Endothelial cell of umbilical vein (primary cell): ENCODE measurements around the gene SERF2. TPM values are rescaled to one million over a fixed set of nuclear protein-coding genes. Genes with fewer than 3 reads are reported as not detected.
A peak's percentile ranks its signal among the peaks of the same experiment; 100 is the strongest.
"Not testable (repeated sequence)": the region's sequence is repeated elsewhere in the genome, so short reads cannot be mapped to it uniquely, and the experiment has no call there.

Experiments
- BruUV-seq: library from RNA; stranded (reverse); fragments of 400-500 nt; replicated peaks from 2 replicates; lab custom pipeline; 2021; lab: Mats Ljungman, UMichigan
- CTCF ChIA-PET: fragments of 300-600, 350-600 bp; sonication (Branson Sonifier 250); formaldehyde crosslinking; loops from one replicate; lab custom pipeline; 2021; ENCODE audit warnings: antibody characterized with exemption, inconsistent platforms; lab: Charles Lee
- POLR2A ChIA-PET: fragments of 300-600, 350-600 bp; sonication (Branson Sonifier 250); formaldehyde crosslinking; loops from one replicate; lab custom pipeline; 2021; ENCODE audit warnings: antibody characterized with exemption, inconsistent platforms; lab: Charles Lee
- DNase-seq: peaks from one replicate; pipeline ENCODE4 v3.0.0-alpha.2; 2011; ENCODE audit warnings: low read depth, low spot score
- FAIRE-seq: peaks from 2 replicates; lab custom pipeline; 2011; peaks lifted over from hg19 to GRCh38; lab: Jason Lieb, UNC
- H2AFZ ChIP-seq: 2 replicates; pipeline ENCODE4 v1.6.0; 2012; ENCODE audit warnings: low read depth, low read length, control low read depth, inconsistent platforms
- H3K27ac ChIP-seq: 2 replicates; pipeline ENCODE4 v1.5.1; 2011; ENCODE audit warnings: low read depth, mild to moderate bottlenecking, control low read depth, low read length, moderate library complexity; ENCODE audit not compliant: insufficient read depth
- H3K27me3 ChIP-seq, 2 experiments: 2 replicates each; pipeline versions ENCODE4 v1.6.0 to v1.6.1; 2011; ENCODE audit warnings: low read length in 2 of 2, mixed read lengths in 1 of 2; ENCODE audit not compliant: control insufficient read depth in 2 of 2, insufficient read depth in 2 of 2
- H3K36me3 ChIP-seq, 2 experiments: 2 replicates in 1 of 2; 3 replicates in 1 of 2; pipeline ENCODE4 v1.5.1; 2011; ENCODE audit warnings: low read length in 2 of 2, mild to moderate bottlenecking in 1 of 2, moderate library complexity in 1 of 2; ENCODE audit not compliant: control insufficient read depth in 2 of 2, insufficient read depth in 2 of 2; ENCODE audit errors: extremely low read depth in 1 of 2
- H3K4me1 ChIP-seq: 3 replicates; pipeline ENCODE4 v1.5.1; 2011; ENCODE audit warnings: mild to moderate bottlenecking, low read length; ENCODE audit not compliant: control insufficient read depth, insufficient read depth; ENCODE audit errors: extremely low read depth
- H3K4me2 ChIP-seq: 2 replicates; pipeline ENCODE4 v1.6.1; 2011; ENCODE audit warnings: low read length, control low read depth, mixed read lengths; ENCODE audit not compliant: insufficient read depth
- H3K4me3 ChIP-seq, 3 experiments: fragments of 200-600 bp in 1 of 3; sonication (generic), shearing (Covaris generic) in 1 of 3; replicated peaks in 1 of 3; 2 replicates each; pipeline ENCODE4 v1.5.1; 2011 to 2016; ENCODE audit warnings: control low read depth in 3 of 3, low read length in 3 of 3, mild to moderate bottlenecking in 2 of 3, inconsistent platforms in 1 of 3, low read depth in 1 of 3, moderate library complexity in 1 of 3; ENCODE audit not compliant: insufficient read depth in 1 of 3
- H3K79me2 ChIP-seq: 2 replicates; pipeline ENCODE4 v1.6.0; 2012; ENCODE audit warnings: low read length, inconsistent platforms; ENCODE audit not compliant: control insufficient read depth, insufficient read depth
- H3K9ac ChIP-seq: replicated peaks from 2 replicates; pipeline ENCODE3; 2011; ENCODE audit warnings: low read length, control low read depth; ENCODE audit not compliant: insufficient read depth; ENCODE audit errors: extremely low read depth
- H3K9me1 ChIP-seq: replicated peaks from 3 replicates; pipeline ENCODE4 v1.6.0; 2011; ENCODE audit warnings: mild to moderate bottlenecking, low read length; ENCODE audit not compliant: control insufficient read depth, insufficient read depth; ENCODE audit errors: extremely low read depth
- H3K9me3 ChIP-seq: replicated peaks from 2 replicates; pipeline ENCODE4 v1.5.1; 2012; ENCODE audit warnings: low read length, inconsistent platforms; ENCODE audit not compliant: control insufficient read depth, insufficient read depth
- H4K20me1 ChIP-seq: replicated peaks from 2 replicates; pipeline ENCODE3; 2011; ENCODE audit warnings: mild to moderate bottlenecking, low read length; ENCODE audit not compliant: control insufficient read depth, insufficient read depth; ENCODE audit errors: extremely low read depth
- EZH2 ChIP-seq: IDR thresholded peaks from 2 replicates; pipeline ENCODE4 v1.6.1; 2012; ENCODE audit warnings: borderline replicate concordance, low read depth, mild to moderate bottlenecking, moderate library complexity, low read length, inconsistent platforms; ENCODE audit not compliant: severe bottlenecking
- FOS ChIP-seq: IDR thresholded peaks from 2 replicates; pipeline ENCODE4 v1.6.1; 2011; ENCODE audit warnings: mild to moderate bottlenecking, low read length, moderate library complexity, borderline replicate concordance; ENCODE audit not compliant: insufficient read depth
- GATA2 ChIP-seq: IDR thresholded peaks from 2 replicates; pipeline ENCODE4 v1.7.0; 2011; ENCODE audit warnings: low read depth, mild to moderate bottlenecking, moderate library complexity, mixed read lengths, low read length; ENCODE audit not compliant: insufficient read length, insufficient read depth
- JUN ChIP-seq: IDR thresholded peaks from 2 replicates; pipeline ENCODE4 v1.6.1; 2011; ENCODE audit warnings: borderline replicate concordance, low read depth; ENCODE audit not compliant: insufficient read length, insufficient read depth
- MYC ChIP-seq: IDR thresholded peaks from one replicate; pipeline ENCODE4 v1.6.1; 2011; ENCODE audit warnings: mild to moderate bottlenecking, low read depth, low read length
- POLR2A ChIP-seq: IDR thresholded peaks from 2 replicates; pipeline ENCODE4 v1.6.1; 2012; ENCODE audit warnings: low read depth, mild to moderate bottlenecking, control low read depth, low read length
- POLR2AphosphoS5 ChIP-seq: IDR thresholded peaks from 2 replicates; pipeline ENCODE4 v1.6.1; 2012; ENCODE audit warnings: low read depth, mild to moderate bottlenecking, control low read depth, low read length, moderate library complexity; ENCODE audit not compliant: insufficient read depth
- dilution Hi-C: fragments of 300-500 bp; cut with MboI; formaldehyde crosslinking; loops from one replicate; pipeline ENCODE4 v1.15.0; 2019; ENCODE audit warnings: low sequenced_read_pairs; ENCODE audit not compliant: extremely low pct_ligation_motif_present
- intact Hi-C: fragments of 100-400 bp; cut with micrococcal nuclease; formaldehyde crosslinking; loops from one replicate; pipeline ENCODE4 v1.10.0; 2022
- polyA plus RNA-seq, 4 experiments: library from polyadenylated mRNA; depleted of rRNA in 3 of 4; stranded (reverse) in 3 of 4; unstranded in 1 of 4; fragments of >200 nt; gene quantifications; 2 replicates each; pipeline versions ENCODE4 v1.2.1 to v1.2.3, GENCODE V29; 2011 to 2012; ENCODE audit warnings: missing spikeins in 1 of 4
- total RNA-seq: library from RNA; stranded (reverse); gene quantifications from 2 replicates; pipeline ENCODE4 v1.2.3, GENCODE V29; 2021
- TF ChIP-seq, protein P1 (sequence below): IDR thresholded peaks from 2 replicates; pipeline ENCODE4 v1.6.1; 2011; ENCODE audit not compliant: insufficient read depth, insufficient read length
- TF ChIP-seq, protein P2 (sequence below), 2 donors: IDR thresholded peaks; 1 replicate in 1 of 2; 2 replicates in 1 of 2; pipeline ENCODE4 v1.5.1; 2011; ENCODE audit warnings: low read length in 2 of 2, mild to moderate bottlenecking in 2 of 2, moderate library complexity in 2 of 2, control low read depth in 1 of 2, inconsistent platforms in 1 of 2, low read depth in 1 of 2; ENCODE audit not compliant: insufficient read depth in 1 of 2; ENCODE audit errors: extremely low read depth in 1 of 2

The SERF2 gene
- total and polyA plus RNA-seq, 2 donors (not counting 3 experiments of a cell fraction or from before 2014, with no cell fraction given): 970 to 1,481 TPM

DNA sequence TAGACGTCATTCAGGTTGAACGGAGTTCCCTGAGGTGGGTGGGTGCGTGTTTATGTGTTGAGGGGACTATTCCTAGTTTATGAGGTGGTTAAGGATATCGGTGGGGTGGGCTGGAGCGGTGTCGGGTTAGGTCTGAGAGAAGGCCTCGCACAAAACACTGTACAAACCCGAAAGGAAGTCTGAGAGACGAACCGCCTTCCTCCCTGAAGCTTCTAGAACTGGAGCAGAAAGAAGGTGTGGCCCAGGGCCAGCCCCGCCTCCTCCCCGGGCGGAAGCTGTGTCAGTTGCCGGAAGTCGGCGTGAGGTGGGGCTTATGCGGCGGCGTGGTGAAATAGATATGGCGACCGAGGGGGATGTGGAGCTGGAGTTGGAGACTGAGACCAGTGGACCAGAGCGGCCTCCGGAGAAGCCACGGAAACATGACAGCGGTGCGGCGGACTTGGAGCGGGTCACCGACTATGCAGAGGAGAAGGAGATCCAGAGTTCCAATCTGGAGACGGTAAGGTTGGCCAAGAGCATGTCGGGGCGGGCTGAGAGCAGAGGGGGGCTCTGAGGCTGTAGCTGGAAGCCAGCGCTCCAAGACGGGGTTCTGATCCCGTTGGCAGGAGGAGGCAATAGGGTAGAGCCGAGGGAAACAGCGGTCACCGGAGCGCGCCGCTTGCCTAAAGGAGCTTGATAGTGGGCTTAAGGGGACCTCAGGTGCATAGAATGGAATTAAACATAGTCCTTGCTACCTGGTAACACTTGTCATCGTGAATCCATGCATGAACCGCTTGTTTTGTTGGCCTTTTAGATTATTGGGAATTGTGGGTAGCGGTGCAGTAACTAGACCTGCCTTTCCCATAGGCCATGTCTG, 8.4 kb downstream of the SERF2 start, which contains the start of gene HYPK:
Gene HYPK, plus strand, starts transcription at position 314 of the 856 bp plus-strand sequence. Its CDS starts 24 bp downstream, at position 338.
- H2AFZ ChIP-seq: peak within 1 kb of the TSS; percentile 64
- H3K27ac ChIP-seq: peak within 1 kb of the TSS; percentile 45
- peak within 1 kb of the TSS; percentile 78 to 94 (median 83) for H3K4me3 ChIP-seq
- intact Hi-C loops (no loop called here), dilution Hi-C loops (no loop called here)
- H3K9me3 ChIP-seq: no peaks in the 10 kb centered on the region
- H3K36me3 ChIP-seq: peaks cover 11 to 15% of the 10 kb centered on the region in 2 experiments
- POLR2A ChIA-PET: interaction anchor here (0.6 to 1.1 kb wide), 3 partner anchors 24 to 52 kb away, joined by 4 to 7 read pairs (median 4); partner anchors contain the start of genes ELL3 and MFAP1
- no peaks in the 10 kb centered on the region for H3K9me1 ChIP-seq
- FAIRE-seq (peak; percentile 97), DNase-seq (peak; percentile 92)
- peak within 1 kb of the TSS; percentile 73 for H3K9ac ChIP-seq
- H3K4me1 ChIP-seq: peaks cover 10% of the 10 kb centered on the region
- no peaks in the 10 kb centered on the region for H3K27me3 ChIP-seq
- TF ChIP-seq GATA2: no peak
- TF ChIP-seq MYC: peak; percentile 27
- TF ChIP-seq, protein P1, sequence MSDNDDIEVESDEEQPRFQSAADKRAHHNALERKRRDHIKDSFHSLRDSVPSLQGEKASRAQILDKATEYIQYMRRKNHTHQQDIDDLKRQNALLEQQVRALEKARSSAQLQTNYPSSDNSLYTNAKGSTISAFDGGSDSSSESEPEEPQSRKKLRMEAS: peak; percentile 43
- TF ChIP-seq, protein P2, sequence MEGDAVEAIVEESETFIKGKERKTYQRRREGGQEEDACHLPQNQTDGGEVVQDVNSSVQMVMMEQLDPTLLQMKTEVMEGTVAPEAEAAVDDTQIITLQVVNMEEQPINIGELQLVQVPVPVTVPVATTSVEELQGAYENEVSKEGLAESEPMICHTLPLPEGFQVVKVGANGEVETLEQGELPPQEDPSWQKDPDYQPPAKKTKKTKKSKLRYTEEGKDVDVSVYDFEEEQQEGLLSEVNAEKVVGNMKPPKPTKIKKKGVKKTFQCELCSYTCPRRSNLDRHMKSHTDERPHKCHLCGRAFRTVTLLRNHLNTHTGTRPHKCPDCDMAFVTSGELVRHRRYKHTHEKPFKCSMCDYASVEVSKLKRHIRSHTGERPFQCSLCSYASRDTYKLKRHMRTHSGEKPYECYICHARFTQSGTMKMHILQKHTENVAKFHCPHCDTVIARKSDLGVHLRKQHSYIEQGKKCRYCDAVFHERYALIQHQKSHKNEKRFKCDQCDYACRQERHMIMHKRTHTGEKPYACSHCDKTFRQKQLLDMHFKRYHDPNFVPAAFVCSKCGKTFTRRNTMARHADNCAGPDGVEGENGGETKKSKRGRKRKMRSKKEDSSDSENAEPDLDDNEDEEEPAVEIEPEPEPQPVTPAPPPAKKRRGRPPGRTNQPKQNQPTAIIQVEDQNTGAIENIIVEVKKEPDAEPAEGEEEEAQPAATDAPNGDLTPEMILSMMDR (IDR thresholded peaks at IDR 0.05; ENCODE audit: extremely low read depth in 1 of 2, insufficient read depth in 1 of 2, low read depth in 1 of 2, low read length in 2 of 2): no peak
- TF ChIP-seq EZH2: no peak
- TF ChIP-seq POLR2AphosphoS5: peak; percentile 96
- peak; percentile 10 for TF ChIP-seq FOS
- no peak for TF ChIP-seq JUN
- peak; percentile 96 for TF ChIP-seq POLR2A
- TSS peak; percentile 33 for BruUV-seq
- H3K4me2 ChIP-seq: peak within 1 kb of the TSS; percentile 77
- CTCF ChIA-PET: interaction anchor here (1.1 kb wide), 1 partner anchor 9 kb away, joined by 4 read pairs; no protein-coding TSS in a partner anchor
- H3K79me2 ChIP-seq: peaks cover 12% of the 10 kb centered on the region
- no peaks in the 10 kb centered on the region for H4K20me1 ChIP-seq

DNA sequence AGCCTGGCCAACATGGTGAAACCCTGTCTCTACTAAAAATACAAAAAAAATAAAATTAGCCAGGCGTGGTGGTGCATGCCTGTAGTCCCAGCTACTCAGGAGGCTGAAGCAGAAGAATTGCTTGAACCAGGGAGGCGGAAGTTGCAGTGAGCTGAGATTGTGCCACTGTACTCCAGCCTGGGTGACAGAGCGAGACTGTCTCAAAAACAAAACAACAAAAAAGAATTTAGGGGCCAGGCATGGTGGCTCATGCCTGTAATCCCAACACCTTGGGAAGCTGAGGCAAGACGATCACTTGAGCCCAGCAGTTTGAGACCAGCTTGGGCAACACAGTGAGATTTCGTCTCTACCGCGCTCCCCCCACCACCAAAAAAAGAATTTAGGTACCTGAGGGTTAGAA, 10.6 kb downstream of the SERF2 start:
- H3K27ac ChIP-seq, DNase-seq, H3K4me1 ChIP-seq, intact Hi-C loops, H3K27me3 ChIP-seq, H3K9ac ChIP-seq, FAIRE-seq, H2AFZ ChIP-seq, CTCF ChIA-PET, H4K20me1 ChIP-seq, POLR2A ChIA-PET, H3K9me3 ChIP-seq, H3K4me3 ChIP-seq, H3K9me1 ChIP-seq, H3K4me2 ChIP-seq, BruUV-seq, dilution Hi-C loops: not testable (repeated sequence)
- H3K36me3 ChIP-seq: peaks cover 9 to 17% of the 10 kb centered on the region in 2 experiments
- H3K79me2 ChIP-seq: peaks cover 12% of the 10 kb centered on the region
